ENCODE measurements around the gene ZNF485. TPM values are rescaled to one million over a fixed set of nuclear protein-coding genes. Genes with fewer than 3 reads are reported as not detected.

Gene ZNF485
- total RNA-seq, 2 experiments from 2014 or later = 8.1 to 8.7 TPM

DNA sequence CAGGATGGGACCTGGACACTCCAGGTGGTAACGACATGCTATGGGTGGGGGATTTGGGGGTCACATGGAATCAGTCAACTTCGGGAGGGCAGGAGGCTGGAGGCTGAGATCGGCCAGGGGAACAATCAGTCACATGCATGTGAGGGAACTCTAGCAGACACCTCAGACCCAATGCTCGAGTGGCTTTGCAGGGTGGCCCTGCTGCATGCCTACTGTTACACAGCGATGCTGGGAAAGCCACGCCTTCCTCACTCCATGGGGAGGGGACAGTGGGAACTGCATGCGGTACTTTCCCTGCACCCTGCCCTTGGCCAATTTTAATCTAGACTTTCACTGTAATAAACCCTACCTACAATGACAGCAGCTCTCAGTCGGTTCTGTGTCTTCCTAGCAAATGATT lies 49.1 kb downstream of the ZNF485 start:
- H3K4me1 Mint-ChIP-seq (ENCODE audit: low read depth) = no peaks in the 10 kb centered on the region
- DNase-seq (no peak), ATAC-seq (no peak)
- ChIA-PET CTCF (no interaction called here), POLR2A (no interaction called here)
- H3K9me3 Mint-ChIP-seq = no peaks in the 10 kb centered on the region
- no peak overlapping the region for H3K27ac Mint-ChIP-seq
- H3K36me3 Mint-ChIP-seq (ENCODE audit: low read depth) = no peaks in the 10 kb centered on the region
- intact Hi-C loops (cut with micrococcal nuclease) = no loop called here
- H3K4me3 Mint-ChIP-seq = no peak overlapping the region
- TF ChIP-seq CTCF (IDR thresholded peaks at IDR 0.05) = no peak
- H3K27me3 Mint-ChIP-seq = peaks cover 3% of the 10 kb centered on the region

- Mint-ChIP-seq H3K27me3 (no peaks in the 10 kb centered on the region), H3K36me3 (ENCODE audit: low read depth) (no peaks in the 10 kb centered on the region), H3K9me3 (peaks cover 2% of the 10 kb centered on the region), H3K4me3 (no peak overlapping the region), H3K4me1 (ENCODE audit: low read depth) (no peaks in the 10 kb centered on the region), H3K27ac (no peak overlapping the region)
- ChIA-PET POLR2A (no interaction called here), CTCF (interaction anchor here (0.9 kb wide), 1 partner anchor 14 kb away, joined by 3 read pairs; no protein-coding TSS in a partner anchor)
- intact Hi-C loops (cut with micrococcal nuclease) = no loop called here
- TF ChIP-seq CTCF (IDR thresholded peaks at IDR 0.05) = no peak
- no peak for DNase-seq
- ATAC-seq = no peak
Observed at GRCh38 chr10:43658227-43658626, 52.0 kb downstream of the ZNF485 start.

DNA sequence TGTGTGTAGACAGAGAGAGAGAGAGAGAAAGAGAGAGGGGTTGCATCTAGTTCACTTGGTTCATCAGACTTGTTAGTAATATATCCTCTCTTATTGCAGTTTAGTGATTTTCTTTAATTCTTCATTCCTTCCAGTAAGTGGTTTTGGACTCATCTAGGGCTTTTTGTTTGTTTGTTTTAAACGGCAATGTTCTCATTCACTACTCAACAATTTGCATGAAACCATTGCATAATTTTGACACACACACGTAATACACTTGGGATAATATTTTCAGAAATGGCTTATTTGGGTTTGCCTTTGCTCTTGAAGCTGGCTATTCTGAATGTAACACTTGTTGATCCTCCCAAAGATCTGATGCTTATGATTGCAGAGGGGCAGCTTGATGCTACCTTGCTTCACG lies 58.8 kb downstream of the ZNF485 start:
- ChIA-PET CTCF (no interaction called here), POLR2A (no interaction called here)
- intact Hi-C loops (cut with micrococcal nuclease) = no loop called here
- Mint-ChIP-seq H3K27me3 (peaks cover 16% of the 10 kb centered on the region), H3K9me3 (peaks cover 2% of the 10 kb centered on the region), H3K4me1 (ENCODE audit: low read depth) (peaks cover 4% of the 10 kb centered on the region), H3K27ac (no peak overlapping the region), H3K36me3 (ENCODE audit: low read depth) (no peaks in the 10 kb centered on the region), H3K4me3 (no peak overlapping the region)
- no peak for TF ChIP-seq CTCF (IDR thresholded peaks at IDR 0.05)
- DNase-seq (no peak), ATAC-seq (no peak)

DNA sequence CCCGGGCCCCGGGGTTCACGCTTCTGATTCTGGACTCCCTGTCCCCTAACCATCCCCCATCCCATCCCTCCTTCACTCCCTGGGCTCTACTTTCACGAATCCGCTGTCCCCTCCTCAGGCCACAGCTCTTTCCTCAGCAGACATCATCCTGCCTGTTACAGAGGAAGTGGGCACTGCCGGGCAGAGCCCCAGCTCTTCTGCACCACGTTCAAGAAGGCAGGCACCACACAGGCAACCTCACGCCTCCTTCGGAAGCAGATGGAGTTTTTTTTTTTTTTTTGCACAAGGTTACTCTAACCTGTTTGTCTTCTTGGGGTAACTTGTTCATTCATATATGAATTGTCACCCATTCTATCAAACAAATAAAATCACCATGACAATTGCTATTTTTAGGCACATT lies 60.3 kb downstream of the ZNF485 start:
- ATAC-seq = no peak
- Mint-ChIP-seq H3K27ac (no peak overlapping the region), H3K4me3 (no peak overlapping the region), H3K36me3 (ENCODE audit: low read depth) (no peaks in the 10 kb centered on the region), H3K27me3 (peaks cover 21% of the 10 kb centered on the region), H3K9me3 (peaks cover 2% of the 10 kb centered on the region), H3K4me1 (ENCODE audit: low read depth) (peaks cover 4% of the 10 kb centered on the region)
- CTCF ChIA-PET = interaction anchor here (1.2 kb wide), 1 partner anchor 17 kb away, joined by 3 read pairs; no protein-coding TSS in a partner anchor
- TF ChIP-seq CTCF (IDR thresholded peaks at IDR 0.05) = no peak
- intact Hi-C loops (cut with micrococcal nuclease) = no loop called here
- POLR2A ChIA-PET = no interaction called here
- no peak for DNase-seq

GRCh38 chr10:43667317-43667731 lies 61.1 kb downstream of the ZNF485 start:
- no peaks in the 10 kb centered on the region for H3K36me3 Mint-ChIP-seq (ENCODE audit: low read depth)
- intact Hi-C loops (cut with micrococcal nuclease) = no loop called here
- no peak overlapping the region for H3K4me3 Mint-ChIP-seq
- DNase-seq (no peak), ATAC-seq (no peak)
- H3K27ac Mint-ChIP-seq = no peak overlapping the region
- H3K9me3 Mint-ChIP-seq = peaks cover 2% of the 10 kb centered on the region
- TF ChIP-seq CTCF (IDR thresholded peaks at IDR 0.05) = no peak
- ChIA-PET POLR2A (no interaction called here), CTCF (interaction anchor here (1.2 kb wide), 1 partner anchor 16 kb away, joined by 3 read pairs; no protein-coding TSS in a partner anchor)
- peaks cover 4% of the 10 kb centered on the region for H3K4me1 Mint-ChIP-seq (ENCODE audit: low read depth)
- H3K27me3 Mint-ChIP-seq = peaks cover 22% of the 10 kb centered on the region

Other genes with a start within 250 kb of the ZNF485 start
- not detected for gene FXYD4, start 234.8 kb upstream of the ZNF485 start, total RNA-seq
- gene HNRNPF, start 197.3 kb upstream of the ZNF485 start, total RNA-seq = 100 to 1,000 TPM; 442 to 445 TPM
- gene ZNF487, start 169.3 kb upstream of the ZNF485 start, total RNA-seq = 1 to 10 TPM; 1.4 to 1.9 TPM
- 1 to 10 TPM in 1 of 2 experiments, under 1 TPM in 1; 0.56 to 1.3 TPM for gene ZNF239, start 31.8 kb upstream of the ZNF485 start, total RNA-seq
- gene ZNF32, start 42.4 kb downstream of the ZNF485 start, total RNA-seq = 10 to 100 TPM; 12.5 to 13.7 TPM

All from activated CD8-positive, alpha-beta T cell treated with anti-CD3 and anti-CD28 coated beads for 36 hours (primary cell).